Adrenal gland (tissue), 12 donors: ENCODE results near the gene EFHB. TPM values are rescaled to one million over a fixed set of nuclear protein-coding genes. Genes with fewer than 3 reads are reported as not detected.
"Not testable (repeated sequence)": the region's sequence is repeated elsewhere in the genome, so short reads cannot be mapped to it uniquely, and the experiment has no call there.

Experiments used
- DNase-seq, 7 donors: peaks; one replicate each; pipeline ENCODE4 v3.0.0-alpha.2; 2019 to 2020
- H3K27ac ChIP-seq, 5 donors: fragments of 200-600 bp; sonication (generic) in 4 of 5; 1 replicate in 3 of 5; 2 replicates in 2 of 5; pipeline versions ENCODE4 v1.5.1 to v1.8.0; 2016 to 2020; ENCODE audit warnings: mild to moderate bottlenecking in 1 of 5
- H3K27me3 ChIP-seq: fragments of 200-600 bp; 2 replicates; pipeline ENCODE4 v1.8.0; 2021
- H3K36me3 ChIP-seq, 2 donors: fragments of 200-600 bp; replicated peaks in 1 of 2; 1 replicate in 1 of 2; 2 replicates in 1 of 2; pipeline versions ENCODE4 v1.5.1 to v1.8.0; 2018 to 2022
- H3K4me1 ChIP-seq, 2 donors: fragments of 200-600 bp; replicated peaks in 1 of 2; 1 replicate in 1 of 2; 2 replicates in 1 of 2; pipeline versions ENCODE4 v1.5.1 to v1.8.0; 2018 to 2021
- H3K4me3 ChIP-seq, 4 donors: fragments of 200-600 bp; sonication (generic) in 3 of 4; one replicate each; pipeline ENCODE4 v1.5.1; 2016 to 2018
- H3K9me3 ChIP-seq, 3 donors: fragments of 200-600 bp; sonication (generic) in 1 of 3; replicated peaks in 1 of 3; 1 replicate in 2 of 3; 2 replicates in 1 of 3; pipeline versions ENCODE4 v1.5.1 to v1.8.0; 2016 to 2021
- CTCF ChIP-seq, 6 experiments: fragments of 450-650 bp in 4 of 6; fragments of 200-600 bp in 2 of 6; sonication (generic) in 1 of 6; IDR thresholded peaks; 1 replicate in 5 of 6; 2 replicates in 1 of 6; pipeline versions ENCODE4 v1.5.1 to v1.8.0; 2016 to 2021; ENCODE audit warnings: antibody characterized with exemption in 6 of 6, mild to moderate bottlenecking in 2 of 6, moderate library complexity in 1 of 6
- POLR2A ChIP-seq, 2 donors: fragments of 450-650 bp; IDR thresholded peaks; one replicate each; pipeline ENCODE4 v1.6.1; 2017; ENCODE audit warnings: antibody characterized with exemption in 2 of 2, mild to moderate bottlenecking in 2 of 2, moderate library complexity in 1 of 2
- WGBS, 4 donors: extraction: QIAGEN DNeasy Blood & Tissue Kit in 2 of 4; methylation state at CpG; one replicate each; pipeline versions ENCODE4 v1.1.5 to v1.1.7; 2013 to 2017; 5-methylcytosine and 5-hydroxymethylcytosine counted together
- intact Hi-C, 2 donors: fragments of 100-400 bp; cut with DNase I; formaldehyde crosslinking; loops; one replicate each; pipeline versions ENCODE4 v1.14.1 to v1.15.0; 2022 to 2023
- polyA plus RNA-seq, 3 donors: library from polyadenylated mRNA; stranded (reverse); fragments of 200-250 nt in 2 of 3; fragments of 350-450 nt in 1 of 3; fragmentation: Illumina TruSeq in 1 of 3; extraction: RNeasy Lipid Tissue Mini Kit (QIAGEN cat#74804) in 1 of 3; gene quantifications; one replicate each; pipeline ENCODE4 v1.2.3, GENCODE V29; 2013 to 2014
- total RNA-seq, 9 donors: library from RNA; depleted of rRNA in 4 of 9; stranded (reverse); fragments of >200 nt in 4 of 9; fragments of 120-200 nt in 1 of 9; fragmentation: NEBNext Ultra II Directional in 1 of 9; extraction: Animal tissue kit (Norgen Biotek cat#: 25700) in 1 of 9; gene quantifications; one replicate each; pipeline versions ENCODE4 v1.1.0 to v1.2.4, GENCODE V29; 2013 to 2023
- donor health status: healthy with polysubstance abuse.
- donor health status: Bipolar disorder and iron deficiency.
- donor health status: DM: yes; HTN: yes; CAD: no.
- donor health status: DM: no; HTN: no; CAD: no.
- donor health status: DM: no; HTN: no; CAD: no.
- donor health status: DM: yes; HTN: yes; CAD: no.

The EFHB gene
- total and polyA plus RNA-seq, 12 donors, result 0.29 to 10.6 (median 2.4) TPM; not detected in 1

DNA sequence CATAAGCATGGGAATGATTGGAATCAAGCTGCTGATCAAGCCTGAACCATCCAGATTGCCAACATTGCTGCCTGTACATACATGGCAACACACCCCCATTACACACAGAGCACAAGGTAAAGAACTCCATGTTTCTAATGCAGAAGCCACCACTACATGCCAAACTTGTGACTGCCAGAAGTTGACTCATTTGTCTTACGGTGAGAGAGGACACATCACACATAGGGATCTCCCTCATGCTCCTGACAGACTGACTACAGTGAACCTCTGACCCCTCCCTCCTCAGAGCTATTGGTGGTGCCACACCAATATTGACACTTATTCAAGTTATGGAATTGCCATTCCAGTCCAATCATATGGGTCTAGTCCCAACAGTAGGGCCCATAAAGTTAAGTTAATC, 42.3 kb downstream of the EFHB start:
- intact Hi-C loops, result no loop called here
- Histone ChIP-seq H3K27ac (no peak overlapping the region), H3K9me3 (no peaks in the 10 kb centered on the region), H3K27me3 (no peaks in the 10 kb centered on the region), H3K4me3 (no peak overlapping the region), H3K36me3 (no peaks in the 10 kb centered on the region), H3K4me1 (peaks cover 0 to 8% of the 10 kb centered on the region in 2 donors)
- 86 to 100% (median 94%) methylated on average over 1 of the region's 1 CpG for WGBS, 4 donors
- TF ChIP-seq POLR2A (IDR thresholded peaks at IDR 0.05) (no peak), CTCF (IDR thresholded peaks at IDR 0.05) (no peak)
- DNase-seq, result no peak

DNA sequence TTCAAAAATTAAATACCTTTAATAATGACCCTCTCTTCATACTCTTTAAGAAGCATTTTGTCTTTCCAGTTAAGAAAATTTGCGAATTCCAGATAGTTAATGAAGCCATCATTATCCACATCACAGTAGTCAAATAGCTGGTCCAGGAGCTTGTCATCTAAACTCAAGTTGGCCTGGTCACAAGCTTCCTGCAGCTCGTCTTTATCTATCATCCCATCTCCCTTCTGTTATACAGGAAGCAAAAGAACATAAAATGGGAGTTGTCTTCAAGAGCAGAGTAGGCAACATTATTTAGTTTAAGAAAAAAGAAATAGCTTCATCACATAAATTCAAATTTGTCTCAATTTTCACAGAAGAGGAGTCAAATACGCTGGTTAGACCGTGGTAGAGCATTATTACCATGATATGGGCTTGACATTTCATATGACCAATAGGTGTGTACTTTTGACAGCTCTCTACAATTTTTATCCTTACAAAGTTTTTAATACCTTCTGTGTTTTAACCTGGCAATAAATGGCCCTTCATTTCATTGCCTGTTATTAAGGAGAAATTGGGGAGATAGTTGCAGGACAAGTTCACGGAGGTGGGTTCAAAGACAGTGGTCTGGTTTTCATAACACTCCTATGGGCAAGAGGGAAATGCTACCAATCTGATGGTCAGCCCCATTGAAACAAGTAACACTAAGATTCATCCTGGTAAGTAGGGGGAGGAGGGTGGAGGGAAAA, 45.4 kb downstream of the EFHB start:
- intact Hi-C loops, result no loop called here
- peaks cover 0 to 8% of the 10 kb centered on the region in 2 donors for H3K4me1 ChIP-seq

DNA sequence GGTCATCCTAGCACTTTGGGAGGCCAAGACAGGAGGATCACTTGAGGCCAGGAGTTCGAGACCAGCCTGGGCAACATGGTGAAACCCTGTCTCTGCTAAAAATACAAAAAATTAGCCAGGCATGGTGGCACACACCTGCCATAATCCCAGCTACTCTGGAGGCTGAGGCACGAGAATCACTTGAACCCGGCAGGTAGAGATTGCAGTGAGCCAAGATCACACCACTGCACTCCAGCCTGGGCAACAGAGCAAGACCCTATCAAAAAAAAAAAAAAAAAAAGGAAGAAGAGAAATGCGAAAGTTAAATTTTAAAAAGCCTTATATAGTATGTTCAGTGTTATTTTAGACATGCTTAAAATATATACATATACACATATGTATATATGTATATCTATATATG, 46.9 kb downstream of the EFHB start:
- H3K9me3 ChIP-seq, H3K27me3 ChIP-seq, H3K4me3 ChIP-seq, intact Hi-C loops, H3K36me3 ChIP-seq, H3K27ac ChIP-seq, DNase-seq, H3K4me1 ChIP-seq: not testable (repeated sequence)
- 91 to 97% (median 94%) methylated on average over 4 of the region's 4 CpGs for WGBS, 4 donors

More for the DNA sequence above, 45.4 kb downstream of the EFHB start:
- Histone ChIP-seq H3K9me3 (no peaks in the 10 kb centered on the region), H3K36me3 (no peaks in the 10 kb centered on the region), H3K27me3 (no peaks in the 10 kb centered on the region), H3K4me3 (peak overlapping the region in 1 of 4 donors; percentile 13), H3K27ac (peak overlapping the region in 1 of 5 donors; percentile 25)
- no peak for DNase-seq
- TF ChIP-seq CTCF (IDR thresholded peaks at IDR 0.05), result no peak
- no peak for TF ChIP-seq POLR2A (IDR thresholded peaks at IDR 0.05)
- WGBS, 4 donors, result 76 to 82% (median 80%) methylated on average over 5 of the region's 5 CpGs

DNA sequence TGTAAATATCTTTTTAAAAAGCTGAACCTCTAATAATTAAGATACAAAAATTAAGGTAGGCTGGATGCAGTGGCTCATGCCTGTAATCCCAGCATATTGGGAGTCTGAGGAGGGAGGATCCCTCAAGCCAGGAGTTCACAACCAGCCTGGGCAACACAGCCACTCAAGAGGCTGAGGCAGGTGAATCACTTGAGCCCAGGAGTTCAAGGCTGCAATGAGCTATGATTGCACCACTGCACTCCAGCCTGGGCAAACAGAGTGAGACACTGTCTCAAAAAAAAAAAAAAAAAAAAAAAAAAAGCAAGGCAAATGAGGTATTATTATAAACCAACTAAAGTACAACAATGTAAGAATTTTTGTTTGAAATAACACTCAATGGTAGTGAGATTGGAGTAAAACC, 47.6 kb downstream of the EFHB start:
- Histone ChIP-seq H3K27ac (no peak overlapping the region), H3K4me3 (no peak overlapping the region), H3K36me3 (no peaks in the 10 kb centered on the region), H3K4me1 (peaks cover 0 to 8% of the 10 kb centered on the region in 2 donors), H3K27me3 (no peaks in the 10 kb centered on the region), H3K9me3 (no peaks in the 10 kb centered on the region)
- peak in 4 of 7 donors; percentile 23 to 52 (median 28) for DNase-seq
- TF ChIP-seq CTCF (IDR thresholded peaks at IDR 0.05) (no peak), POLR2A (IDR thresholded peaks at IDR 0.05) (no peak)
- intact Hi-C loops, result no loop called here

DNA sequence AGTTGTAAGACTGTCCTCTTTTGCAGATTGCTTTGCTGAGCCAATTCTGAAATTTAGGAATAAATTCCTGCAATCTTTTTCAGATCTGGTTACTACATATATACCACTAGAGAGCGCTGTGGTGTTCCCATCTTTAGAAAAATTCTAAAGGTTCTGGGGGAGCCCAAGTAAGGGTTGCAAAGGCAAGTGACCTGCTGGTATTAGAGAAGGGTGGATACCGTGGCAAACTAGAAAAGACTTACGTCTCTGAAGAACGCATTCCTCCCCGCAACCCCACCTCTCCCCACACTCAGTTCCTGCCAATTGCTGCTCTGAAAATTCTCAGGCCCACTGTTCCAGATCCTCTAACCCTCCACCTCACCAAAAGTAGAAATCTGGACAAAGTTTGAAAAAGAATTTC, 48.5 kb downstream of the EFHB start:
- Histone ChIP-seq H3K27me3 (no peaks in the 10 kb centered on the region), H3K9me3 (no peaks in the 10 kb centered on the region), H3K4me3 (no peak overlapping the region), H3K4me1 (peaks cover 0 to 8% of the 10 kb centered on the region in 2 donors), H3K36me3 (no peaks in the 10 kb centered on the region), H3K27ac (no peak overlapping the region)
- intact Hi-C loops, result no loop called here
- TF ChIP-seq POLR2A (IDR thresholded peaks at IDR 0.05), result no peak
- TF ChIP-seq CTCF (IDR thresholded peaks at IDR 0.05), result peak; percentile 17 to 54 (median 43)
- peak in 1 of 7 donors; percentile 2 for DNase-seq
- 52 to 61% (median 57%) methylated on average over 5 of the region's 5 CpGs for WGBS, 4 donors
